ENCODE measurements around the gene STMND1. TPM values are rescaled to one million over a fixed set of nuclear protein-coding genes. Genes with fewer than 3 reads are reported as not detected.

The STMND1 gene
- total and polyA plus RNA-seq, 4 donors, result not detected

- Histone ChIP-seq H3K4me3 (ENCODE audit: low read length in 2 of 2) (no peak overlapping the region), H3K9me3 (ENCODE audit: control insufficient read depth, low read length) (no peaks in the 10 kb centered on the region), H3K36me3 (ENCODE audit: control insufficient read depth in 1 of 2, insufficient read depth in 2 of 2, low read length in 1 of 2) (no peaks in the 10 kb centered on the region), H3K27me3 (ENCODE audit: control insufficient read depth in 1 of 2, insufficient read depth in 2 of 2, low read length in 1 of 2) (no peaks in the 10 kb centered on the region), H3K27ac (ENCODE audit: low read depth in 1 of 2, low read length in 2 of 2) (no peak overlapping the region), H3K4me1 (ENCODE audit: control insufficient read depth in 1 of 2, insufficient read depth in 2 of 2, low read length in 2 of 2) (no peaks in the 10 kb centered on the region)
- DNase-seq (no peak), ATAC-seq (ENCODE audit: low FRiP score) (no peak)
- intact Hi-C loops (cut with DNase I), result loop anchor here in 1 of 2 donors (10.0 kb wide), 1 partner anchor 134 kb away; no protein-coding TSS in a partner anchor
- 92 to 96% methylated on average over 2 of the region's 2 CpGs for whole genome bisulfite sequencing, 2 donors
Observed at GRCh38 chr6:17161076-17161475, 59.2 kb downstream of the STMND1 start.

- no peaks in the 10 kb centered on the region for H3K27me3 ChIP-seq (ENCODE audit: control insufficient read depth in 1 of 2, insufficient read depth in 2 of 2, low read length in 1 of 2)
- H3K4me1 ChIP-seq (ENCODE audit: control insufficient read depth in 1 of 2, insufficient read depth in 2 of 2, low read length in 2 of 2), result no peaks in the 10 kb centered on the region
- no peaks in the 10 kb centered on the region for H3K36me3 ChIP-seq (ENCODE audit: control insufficient read depth in 1 of 2, insufficient read depth in 2 of 2, low read length in 1 of 2)
- intact Hi-C loops (cut with DNase I), result loop anchor here in 1 of 2 donors (10.0 kb wide), 1 partner anchor 129 kb away; no protein-coding TSS in a partner anchor
- WGBS, 2 donors, result 61 to 63% methylated on average over 5 of the region's 5 CpGs
- H3K4me3 ChIP-seq (ENCODE audit: low read length in 2 of 2), result no peak overlapping the region
- ATAC-seq (ENCODE audit: low FRiP score) (no peak), DNase-seq (no peak)
- no peaks in the 10 kb centered on the region for H3K9me3 ChIP-seq (ENCODE audit: control insufficient read depth, low read length)
- no peak overlapping the region for H3K27ac ChIP-seq (ENCODE audit: low read depth in 1 of 2, low read length in 2 of 2)
Observed at GRCh38 chr6:17165383-17165782, 63.5 kb downstream of the STMND1 start.

- Histone ChIP-seq H3K36me3 (ENCODE audit: control insufficient read depth in 1 of 2, insufficient read depth in 2 of 2, low read length in 1 of 2) (no peaks in the 10 kb centered on the region), H3K4me1 (ENCODE audit: control insufficient read depth in 1 of 2, insufficient read depth in 2 of 2, low read length in 2 of 2) (no peaks in the 10 kb centered on the region), H3K4me3 (ENCODE audit: low read length in 2 of 2) (no peak overlapping the region), H3K27me3 (ENCODE audit: control insufficient read depth in 1 of 2, insufficient read depth in 2 of 2, low read length in 1 of 2) (no peaks in the 10 kb centered on the region), H3K27ac (ENCODE audit: low read depth in 1 of 2, low read length in 2 of 2) (no peak overlapping the region), H3K9me3 (ENCODE audit: control insufficient read depth, low read length) (no peaks in the 10 kb centered on the region)
- DNase-seq (no peak), ATAC-seq (ENCODE audit: low FRiP score) (no peak)
- intact Hi-C loops (cut with DNase I), result loop anchor here in 1 of 2 donors (10.0 kb wide), 1 partner anchor 127 kb away; no protein-coding TSS in a partner anchor
- 31 to 34% methylated on average over 9 of the region's 9 CpGs for WGBS, 2 donors
Observed at GRCh38 chr6:17167327-17167979, 65.6 kb downstream of the STMND1 start.

- H3K4me3 ChIP-seq (ENCODE audit: low read length in 2 of 2), result no peak overlapping the region
- no peak for DNase-seq
- no peak overlapping the region for H3K27ac ChIP-seq (ENCODE audit: low read depth in 1 of 2, low read length in 2 of 2)
- H3K9me3 ChIP-seq (ENCODE audit: control insufficient read depth, low read length), result no peaks in the 10 kb centered on the region
- WGBS, 2 donors, result 90 to 94% methylated on average over 6 of the region's 6 CpGs
- H3K4me1 ChIP-seq (ENCODE audit: control insufficient read depth in 1 of 2, insufficient read depth in 2 of 2, low read length in 2 of 2), result no peaks in the 10 kb centered on the region
- no peaks in the 10 kb centered on the region for H3K27me3 ChIP-seq (ENCODE audit: control insufficient read depth in 1 of 2, insufficient read depth in 2 of 2, low read length in 1 of 2)
- H3K36me3 ChIP-seq (ENCODE audit: control insufficient read depth in 1 of 2, insufficient read depth in 2 of 2, low read length in 1 of 2), result no peaks in the 10 kb centered on the region
- intact Hi-C loops (cut with DNase I), result loop anchor here in 1 of 2 donors (10.0 kb wide), 1 partner anchor 126 kb away; no protein-coding TSS in a partner anchor
- no peak for ATAC-seq (ENCODE audit: low FRiP score)
Observed at GRCh38 chr6:17169291-17169690, 67.4 kb downstream of the STMND1 start.

- no peak overlapping the region for H3K27ac ChIP-seq (ENCODE audit: low read depth in 1 of 2, low read length in 2 of 2)
- no peaks in the 10 kb centered on the region for H3K27me3 ChIP-seq (ENCODE audit: control insufficient read depth in 1 of 2, insufficient read depth in 2 of 2, low read length in 1 of 2)
- no peak for ATAC-seq (ENCODE audit: low FRiP score)
- DNase-seq, result no peak
- WGBS, 2 donors, result 94% methylated on average over 6 of the region's 6 CpGs
- H3K36me3 ChIP-seq (ENCODE audit: control insufficient read depth in 1 of 2, insufficient read depth in 2 of 2, low read length in 1 of 2), result no peaks in the 10 kb centered on the region
- intact Hi-C loops (cut with DNase I), result loop anchor here in 1 of 2 donors (10.0 kb wide), 1 partner anchor 125 kb away; no protein-coding TSS in a partner anchor
- H3K9me3 ChIP-seq (ENCODE audit: control insufficient read depth, low read length), result no peaks in the 10 kb centered on the region
- H3K4me3 ChIP-seq (ENCODE audit: low read length in 2 of 2), result no peak overlapping the region
- H3K4me1 ChIP-seq (ENCODE audit: control insufficient read depth in 1 of 2, insufficient read depth in 2 of 2, low read length in 2 of 2), result no peaks in the 10 kb centered on the region
Observed at GRCh38 chr6:17169711-17170110, 67.9 kb downstream of the STMND1 start.

GRCh38 chr6:17172836-17173470 lies 71.1 kb downstream of the STMND1 start:
- no peak overlapping the region for H3K27ac ChIP-seq (ENCODE audit: low read depth in 1 of 2, low read length in 2 of 2)
- DNase-seq (no peak), ATAC-seq (ENCODE audit: low FRiP score) (no peak)
- H3K9me3 ChIP-seq (ENCODE audit: control insufficient read depth, low read length), result no peaks in the 10 kb centered on the region
- intact Hi-C loops (cut with DNase I), result no loop called here
- H3K4me1 ChIP-seq (ENCODE audit: control insufficient read depth in 1 of 2, insufficient read depth in 2 of 2, low read length in 2 of 2), result no peaks in the 10 kb centered on the region
- no peaks in the 10 kb centered on the region for H3K27me3 ChIP-seq (ENCODE audit: control insufficient read depth in 1 of 2, insufficient read depth in 2 of 2, low read length in 1 of 2)
- H3K36me3 ChIP-seq (ENCODE audit: control insufficient read depth in 1 of 2, insufficient read depth in 2 of 2, low read length in 1 of 2), result no peaks in the 10 kb centered on the region
- no peak overlapping the region for H3K4me3 ChIP-seq (ENCODE audit: low read length in 2 of 2)
- 59 to 60% methylated on average over 4 of the region's 4 CpGs for WGBS, 2 donors

- Histone ChIP-seq H3K4me3 (ENCODE audit: low read length in 2 of 2) (no peak overlapping the region), H3K36me3 (ENCODE audit: control insufficient read depth in 1 of 2, insufficient read depth in 2 of 2, low read length in 1 of 2) (no peaks in the 10 kb centered on the region), H3K27ac (ENCODE audit: low read depth in 1 of 2, low read length in 2 of 2) (no peak overlapping the region), H3K9me3 (ENCODE audit: control insufficient read depth, low read length) (no peaks in the 10 kb centered on the region), H3K27me3 (ENCODE audit: control insufficient read depth in 1 of 2, insufficient read depth in 2 of 2, low read length in 1 of 2) (no peaks in the 10 kb centered on the region), H3K4me1 (ENCODE audit: control insufficient read depth in 1 of 2, insufficient read depth in 2 of 2, low read length in 2 of 2) (no peaks in the 10 kb centered on the region)
- intact Hi-C loops (cut with DNase I), result no loop called here
- WGBS, 2 donors, result 13 to 17% methylated on average over 2 of the region's 2 CpGs
- ATAC-seq (ENCODE audit: low FRiP score) (no peak), DNase-seq (no peak)
Observed at GRCh38 chr6:17178326-17178725, 76.5 kb downstream of the STMND1 start.

GRCh38 chr6:17178754-17179529 lies 77.1 kb downstream of the STMND1 start:
- no peak for DNase-seq

More at GRCh38 chr6:17178754-17179529, 77.1 kb downstream of the STMND1 start:
- Histone ChIP-seq H3K4me1 (ENCODE audit: control insufficient read depth in 1 of 2, insufficient read depth in 2 of 2, low read length in 2 of 2) (no peaks in the 10 kb centered on the region), H3K27me3 (ENCODE audit: control insufficient read depth in 1 of 2, insufficient read depth in 2 of 2, low read length in 1 of 2) (no peaks in the 10 kb centered on the region), H3K4me3 (ENCODE audit: low read length in 2 of 2) (no peak overlapping the region), H3K27ac (ENCODE audit: low read depth in 1 of 2, low read length in 2 of 2) (no peak overlapping the region), H3K36me3 (ENCODE audit: control insufficient read depth in 1 of 2, insufficient read depth in 2 of 2, low read length in 1 of 2) (no peaks in the 10 kb centered on the region), H3K9me3 (ENCODE audit: control insufficient read depth, low read length) (no peaks in the 10 kb centered on the region)
- ATAC-seq (ENCODE audit: low FRiP score), result no peak
- 66 to 75% methylated on average over 1 of the region's 1 CpG for WGBS, 2 donors
- intact Hi-C loops (cut with DNase I), result no loop called here

Measured in aorta (tissue), 5 donors.